ENCODE results near the gene ESRRB.

The ESRRB gene

DNA sequence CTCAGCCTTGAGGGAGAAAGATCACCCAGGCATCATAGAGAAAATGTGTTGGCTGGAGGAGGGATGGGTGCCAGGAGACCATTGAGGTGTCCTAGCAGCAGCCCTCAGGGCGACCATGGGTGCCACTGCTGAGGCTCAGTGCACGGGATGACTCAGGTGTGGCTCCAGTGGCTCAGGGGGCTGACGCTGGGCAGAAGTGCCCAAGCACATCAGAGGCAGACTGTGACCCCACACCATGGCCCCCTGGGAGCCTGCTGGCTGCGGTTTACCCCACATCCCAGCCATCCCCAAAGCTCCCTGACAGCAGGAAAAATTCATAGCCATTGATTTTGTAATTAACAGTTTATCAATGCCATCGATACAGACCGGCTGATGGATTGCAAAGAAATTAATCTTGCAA is 120.7 kb downstream of the ESRRB start:
- Histone ChIP-seq H3K4me2 (ENCODE audit: insufficient read depth, low read length, poor library complexity, severe bottlenecking) (no peak overlapping the region), H3K4me3 (ENCODE audit: low read length in 2 of 2) (no peak overlapping the region), H3K27me3 (ENCODE audit: control insufficient read depth in 3 of 3, insufficient read depth in 3 of 3, low read depth in 1 of 3, low read length in 3 of 3) (no peaks in the 10 kb centered on the region), H3K4ac (ENCODE audit: low read length) (no peak overlapping the region), H2AK5ac (ENCODE audit: low read depth, low read length) (peak overlapping the region; percentile 22), H3K4me1 (ENCODE audit: control insufficient read depth in 2 of 2, insufficient read depth in 1 of 2, low read depth in 1 of 2, low read length in 2 of 2) (peaks cover 0 to 3% of the 10 kb centered on the region in 2 donors), H3K9ac (ENCODE audit: low read depth, low read length, poor library complexity) (no peak overlapping the region), H4K91ac (ENCODE audit: low read depth, low read length, poor library complexity) (no peak overlapping the region), H2BK12ac (ENCODE audit: low read length) (no peak overlapping the region), H3K14ac (ENCODE audit: low read length) (no peak overlapping the region), H3K9me3 (replicated peaks in 1 of 2; ENCODE audit: control insufficient read depth in 2 of 2, insufficient read depth in 1 of 2, low read depth in 1 of 2, low read length in 2 of 2) (no peaks in the 10 kb centered on the region), H2BK120ac (ENCODE audit: low read depth, low read length) (no peak overlapping the region), H4K8ac (ENCODE audit: low read depth, low read length) (no peak overlapping the region), H3K27ac (replicated peaks; ENCODE audit: low read length) (no peak overlapping the region), H2BK15ac (ENCODE audit: low read length) (no peak overlapping the region), H3K36me3 (replicated peaks in 1 of 2; ENCODE audit: control insufficient read depth in 2 of 2, insufficient read depth in 2 of 2, low read length in 2 of 2) (no peaks in the 10 kb centered on the region), H3K23ac (ENCODE audit: low read depth, low read length, poor library complexity) (no peak overlapping the region), H3K79me1 (ENCODE audit: low read depth, low read length) (no peaks in the 10 kb centered on the region), H2AFZ (ENCODE audit: low read length) (no peak overlapping the region), H3K18ac (ENCODE audit: low read length) (no peak overlapping the region), H2BK5ac (ENCODE audit: low read length) (no peak overlapping the region)
- DNase-seq (ENCODE audit: low spot score): no peak
- no CpG with 5 or more reads among the region's 6 CpGs for WGBS, 2 donors (ENCODE audit: extremely low coverage in 2 of 2, insufficient read length in 2 of 2, insufficient replicate concordance in 1 of 2)

DNA sequence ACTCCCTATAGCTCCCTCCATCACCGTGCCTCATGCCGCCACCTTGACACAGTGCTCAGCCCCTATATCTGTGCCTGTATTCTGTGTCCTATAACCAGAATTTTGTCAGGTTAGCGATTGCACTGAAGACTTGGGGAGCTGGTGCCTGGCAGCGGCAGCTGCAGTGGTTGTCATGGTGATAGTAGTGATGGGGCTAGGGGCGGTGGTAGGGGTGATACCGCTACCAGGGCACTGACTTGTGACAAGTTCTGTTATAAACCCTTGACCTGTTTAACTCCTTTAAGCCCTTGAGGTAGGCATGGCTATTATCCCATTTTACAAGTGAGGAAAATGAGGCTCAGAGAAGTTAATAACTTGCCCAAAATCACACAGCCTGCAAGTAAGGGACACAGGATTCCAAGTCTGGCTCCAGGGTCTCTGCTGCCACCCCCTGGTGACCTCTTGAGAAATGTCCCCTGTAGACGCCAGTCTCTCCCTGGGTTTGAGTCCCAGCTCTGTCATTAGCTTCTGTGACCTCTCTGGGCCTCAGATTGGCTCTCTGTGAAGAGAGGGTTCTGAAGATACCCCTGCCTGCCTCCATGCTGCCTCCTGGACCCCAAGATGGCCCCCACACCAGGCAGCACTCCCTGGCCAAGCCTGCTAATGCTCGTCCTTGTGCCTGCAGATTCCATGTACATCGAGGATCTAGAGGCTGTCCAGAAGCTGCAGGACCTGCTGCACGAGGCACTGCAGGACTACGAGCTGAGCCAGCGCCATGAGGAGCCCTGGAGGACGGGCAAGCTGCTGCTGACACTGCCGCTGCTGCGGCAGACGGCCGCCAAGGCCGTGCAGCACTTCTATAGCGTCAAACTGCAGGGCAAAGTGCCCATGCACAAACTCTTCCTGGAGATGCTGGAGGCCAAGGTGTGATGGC is 121.9 kb downstream of the ESRRB start:
- no peak overlapping the region for H4K8ac ChIP-seq (ENCODE audit: low read depth, low read length)
- H2BK5ac ChIP-seq (ENCODE audit: low read length): no peak overlapping the region
- no peak overlapping the region for H3K23ac ChIP-seq (ENCODE audit: low read depth, low read length, poor library complexity)
- no peak for DNase-seq (ENCODE audit: low spot score)
- WGBS, 2 donors (ENCODE audit: extremely low coverage in 2 of 2, insufficient read length in 2 of 2, insufficient replicate concordance in 1 of 2): no CpG with 5 or more reads among the region's 19 CpGs
- H3K4me2 ChIP-seq (ENCODE audit: insufficient read depth, low read length, poor library complexity, severe bottlenecking): no peak overlapping the region
- H2BK120ac ChIP-seq (ENCODE audit: low read depth, low read length): no peak overlapping the region
- H3K18ac ChIP-seq (ENCODE audit: low read length): peak overlapping the region; percentile 1
- no peaks in the 10 kb centered on the region for H3K27me3 ChIP-seq (ENCODE audit: control insufficient read depth in 3 of 3, insufficient read depth in 3 of 3, low read depth in 1 of 3, low read length in 3 of 3)
- H3K4ac ChIP-seq (ENCODE audit: low read length): no peak overlapping the region
- peaks cover 0 to 3% of the 10 kb centered on the region in 2 donors for H3K4me1 ChIP-seq (ENCODE audit: control insufficient read depth in 2 of 2, insufficient read depth in 1 of 2, low read depth in 1 of 2, low read length in 2 of 2)
- H3K79me1 ChIP-seq (ENCODE audit: low read depth, low read length): no peaks in the 10 kb centered on the region
- H3K14ac ChIP-seq (ENCODE audit: low read length): peak overlapping the region; percentile 25
- no peaks in the 10 kb centered on the region for H3K36me3 ChIP-seq (replicated peaks in 1 of 2; ENCODE audit: control insufficient read depth in 2 of 2, insufficient read depth in 2 of 2, low read length in 2 of 2)
- no peak overlapping the region for H3K4me3 ChIP-seq (ENCODE audit: low read length in 2 of 2)
- no peak overlapping the region for H3K9ac ChIP-seq (ENCODE audit: low read depth, low read length, poor library complexity)
- H2AFZ ChIP-seq (ENCODE audit: low read length): no peak overlapping the region
- H2AK5ac ChIP-seq (ENCODE audit: low read depth, low read length): peak overlapping the region; percentile 4
- H3K27ac ChIP-seq (replicated peaks; ENCODE audit: low read length): no peak overlapping the region
- no peaks in the 10 kb centered on the region for H3K9me3 ChIP-seq (replicated peaks in 1 of 2; ENCODE audit: control insufficient read depth in 2 of 2, insufficient read depth in 1 of 2, low read depth in 1 of 2, low read length in 2 of 2)
- no peak overlapping the region for H2BK15ac ChIP-seq (ENCODE audit: low read length)
- H4K91ac ChIP-seq (ENCODE audit: low read depth, low read length, poor library complexity): no peak overlapping the region
- no peak overlapping the region for H2BK12ac ChIP-seq (ENCODE audit: low read length)

DNA sequence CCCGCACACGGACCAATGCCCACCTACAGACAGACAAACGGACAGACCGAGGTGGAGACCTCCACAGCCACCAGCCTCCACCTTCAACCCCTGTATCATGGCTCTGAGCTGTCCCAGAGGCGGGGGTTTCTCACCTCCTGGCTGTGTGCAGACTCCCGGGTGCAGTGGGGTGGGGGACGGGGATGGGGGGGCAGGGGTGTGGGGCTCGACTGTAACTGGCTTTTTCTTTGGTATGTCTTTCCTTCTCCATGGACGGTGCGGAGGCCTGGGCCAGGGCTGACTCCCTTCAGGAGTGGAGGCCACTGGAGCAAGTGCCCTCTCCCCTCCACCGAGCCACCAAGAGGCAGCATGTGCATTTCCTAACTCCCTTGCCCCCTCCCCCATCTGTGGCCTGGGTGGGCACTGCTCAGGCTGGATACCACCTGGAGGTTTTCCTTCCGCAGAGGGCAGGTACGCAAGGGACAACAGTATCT is 122.6 kb downstream of the ESRRB start:
- Histone ChIP-seq H3K18ac (ENCODE audit: low read length) (peak overlapping the region; percentile 45), H2BK5ac (ENCODE audit: low read length) (no peak overlapping the region), H2BK120ac (ENCODE audit: low read depth, low read length) (no peak overlapping the region), H3K27me3 (ENCODE audit: control insufficient read depth in 3 of 3, insufficient read depth in 3 of 3, low read depth in 1 of 3, low read length in 3 of 3) (no peaks in the 10 kb centered on the region), H4K8ac (ENCODE audit: low read depth, low read length) (no peak overlapping the region), H3K79me1 (ENCODE audit: low read depth, low read length) (no peaks in the 10 kb centered on the region), H2BK12ac (ENCODE audit: low read length) (no peak overlapping the region), H2AFZ (ENCODE audit: low read length) (no peak overlapping the region), H2AK5ac (ENCODE audit: low read depth, low read length) (peak overlapping the region; percentile 4), H2BK15ac (ENCODE audit: low read length) (no peak overlapping the region), H3K4ac (ENCODE audit: low read length) (no peak overlapping the region), H3K27ac (replicated peaks; ENCODE audit: low read length) (no peak overlapping the region), H3K9me3 (replicated peaks in 1 of 2; ENCODE audit: control insufficient read depth in 2 of 2, insufficient read depth in 1 of 2, low read depth in 1 of 2, low read length in 2 of 2) (no peaks in the 10 kb centered on the region), H3K4me2 (ENCODE audit: insufficient read depth, low read length, poor library complexity, severe bottlenecking) (no peak overlapping the region), H3K4me3 (ENCODE audit: low read length in 2 of 2) (no peak overlapping the region), H3K4me1 (ENCODE audit: control insufficient read depth in 2 of 2, insufficient read depth in 1 of 2, low read depth in 1 of 2, low read length in 2 of 2) (peaks cover 0 to 3% of the 10 kb centered on the region in 2 donors), H3K9ac (ENCODE audit: low read depth, low read length, poor library complexity) (no peak overlapping the region), H3K36me3 (replicated peaks in 1 of 2; ENCODE audit: control insufficient read depth in 2 of 2, insufficient read depth in 2 of 2, low read length in 2 of 2) (no peaks in the 10 kb centered on the region), H3K14ac (ENCODE audit: low read length) (peak overlapping the region; percentile 25), H4K91ac (ENCODE audit: low read depth, low read length, poor library complexity) (no peak overlapping the region), H3K23ac (ENCODE audit: low read depth, low read length, poor library complexity) (no peak overlapping the region)
- DNase-seq (ENCODE audit: low spot score): no peak
- no CpG with 5 or more reads among the region's 13 CpGs for WGBS, 2 donors (ENCODE audit: extremely low coverage in 2 of 2, insufficient read length in 2 of 2, insufficient replicate concordance in 1 of 2)

DNA sequence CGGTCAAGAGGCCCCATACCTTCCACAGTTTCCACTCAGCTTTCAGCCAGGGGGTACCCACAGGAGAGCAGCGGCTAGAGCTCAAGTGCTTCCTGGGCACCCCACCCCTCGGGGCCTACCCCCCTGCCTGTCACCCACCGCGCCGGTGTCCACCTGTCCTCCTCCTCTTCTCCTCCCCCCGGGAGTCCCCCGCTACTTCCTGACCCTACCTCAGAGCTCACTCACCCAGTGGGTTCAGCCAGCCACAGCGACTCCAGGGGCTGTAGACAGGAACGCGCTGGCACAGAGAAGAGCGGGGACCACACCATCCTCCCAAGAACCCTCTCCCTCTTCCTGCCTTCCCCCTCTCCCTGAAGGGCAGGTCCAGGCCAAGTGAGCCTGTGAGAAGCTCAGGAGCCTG is 123.0 kb downstream of the ESRRB start:
- Histone ChIP-seq H3K27me3 (ENCODE audit: control insufficient read depth in 3 of 3, insufficient read depth in 3 of 3, low read depth in 1 of 3, low read length in 3 of 3) (no peaks in the 10 kb centered on the region), H3K23ac (ENCODE audit: low read depth, low read length, poor library complexity) (no peak overlapping the region), H3K9me3 (replicated peaks in 1 of 2; ENCODE audit: control insufficient read depth in 2 of 2, insufficient read depth in 1 of 2, low read depth in 1 of 2, low read length in 2 of 2) (no peaks in the 10 kb centered on the region), H3K4me3 (ENCODE audit: low read length in 2 of 2) (no peak overlapping the region), H2BK12ac (ENCODE audit: low read length) (no peak overlapping the region), H2BK5ac (ENCODE audit: low read length) (no peak overlapping the region), H3K4me2 (ENCODE audit: insufficient read depth, low read length, poor library complexity, severe bottlenecking) (no peak overlapping the region), H4K8ac (ENCODE audit: low read depth, low read length) (no peak overlapping the region), H3K18ac (ENCODE audit: low read length) (peak overlapping the region; percentile 58), H2BK15ac (ENCODE audit: low read length) (no peak overlapping the region), H3K27ac (replicated peaks; ENCODE audit: low read length) (no peak overlapping the region), H3K4me1 (ENCODE audit: control insufficient read depth in 2 of 2, insufficient read depth in 1 of 2, low read depth in 1 of 2, low read length in 2 of 2) (peaks cover 0 to 3% of the 10 kb centered on the region in 2 donors), H2AFZ (ENCODE audit: low read length) (no peak overlapping the region), H4K91ac (ENCODE audit: low read depth, low read length, poor library complexity) (no peak overlapping the region), H2BK120ac (ENCODE audit: low read depth, low read length) (no peak overlapping the region), H3K4ac (ENCODE audit: low read length) (no peak overlapping the region), H3K79me1 (ENCODE audit: low read depth, low read length) (no peaks in the 10 kb centered on the region), H3K9ac (ENCODE audit: low read depth, low read length, poor library complexity) (no peak overlapping the region), H2AK5ac (ENCODE audit: low read depth, low read length) (no peak overlapping the region), H3K36me3 (replicated peaks in 1 of 2; ENCODE audit: control insufficient read depth in 2 of 2, insufficient read depth in 2 of 2, low read length in 2 of 2) (no peaks in the 10 kb centered on the region), H3K14ac (ENCODE audit: low read length) (no peak overlapping the region)
- no peak for DNase-seq (ENCODE audit: low spot score)
- no CpG with 5 or more reads among the region's 12 CpGs for WGBS, 2 donors (ENCODE audit: extremely low coverage in 2 of 2, insufficient read length in 2 of 2, insufficient replicate concordance in 1 of 2)
